HG02981 (cell line): ENCODE results near the gene LIMA1.
"Not testable (repeated sequence)": the region's sequence is repeated elsewhere in the genome, so short reads cannot be mapped to it uniquely, and the experiment has no call there.

Source experiments
- ATAC-seq: cut with Tn5 transposase; IDR thresholded peaks from one replicate; pipeline ENCODE4 v1.9.1; 2021; ENCODE audit warnings: mild to moderate bottlenecking, moderate library complexity; ENCODE audit not compliant: unreplicated experiment

Gene LIMA1

DNA sequence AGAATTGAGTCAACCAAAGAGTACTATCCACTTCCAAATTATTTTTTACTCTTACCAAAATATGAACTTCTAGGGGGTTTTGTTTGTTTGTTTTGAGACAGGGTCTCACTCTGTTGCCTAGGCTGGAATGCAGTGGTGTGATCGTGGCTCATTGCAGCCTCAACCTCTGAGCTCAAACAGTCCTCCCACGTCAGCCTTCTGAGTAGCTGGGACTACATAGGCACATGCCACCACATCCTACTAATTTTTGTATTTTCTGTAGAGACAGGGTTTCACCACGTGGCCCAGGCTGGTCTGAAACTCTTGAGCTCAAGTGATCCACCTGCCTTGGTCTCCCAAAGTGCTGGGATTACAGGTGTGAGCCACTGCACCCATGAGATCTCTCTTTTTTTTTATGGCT is 7.4 kb upstream of the LIMA1 start:
- not testable (repeated sequence) for ATAC-seq

DNA sequence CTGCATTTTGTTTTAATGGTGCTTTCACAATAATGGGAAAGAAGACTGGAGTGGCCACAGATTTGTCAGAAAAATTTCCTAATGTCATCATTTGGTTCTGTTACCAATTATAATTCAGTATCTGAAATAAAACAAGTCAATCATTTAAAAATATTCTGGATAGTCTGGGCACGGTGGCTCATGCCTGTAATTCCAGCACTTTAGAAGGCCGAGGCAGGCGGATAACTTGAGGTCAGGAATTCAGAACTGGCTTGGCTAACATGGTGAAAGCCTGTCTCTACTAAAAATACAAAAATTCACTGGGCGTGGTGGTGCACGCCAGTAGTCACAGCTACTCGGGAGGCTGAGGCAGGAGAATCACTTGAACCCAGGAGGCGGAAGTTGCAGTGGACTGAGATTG is 4.0 kb upstream of the LIMA1 start:
- ATAC-seq, result no peak

DNA sequence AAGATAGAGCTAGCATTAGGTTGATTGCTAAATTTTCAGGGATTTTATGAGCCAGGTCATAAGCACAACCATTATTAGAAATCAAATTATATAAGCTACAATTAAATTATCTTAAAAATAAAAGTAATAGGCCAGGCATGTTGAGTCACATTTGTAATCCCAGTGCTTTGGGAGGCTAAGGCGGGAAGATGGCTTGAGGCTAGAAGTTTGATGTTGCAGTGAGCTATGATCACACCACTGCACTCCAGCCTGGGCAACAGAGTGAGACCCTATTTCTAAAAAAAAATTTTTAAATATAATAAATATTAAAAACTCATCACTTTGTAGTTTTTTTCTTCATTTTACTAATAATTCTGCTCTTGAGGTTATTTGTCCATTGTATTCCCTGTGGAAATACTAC is 1.9 kb upstream of the LIMA1 start:
- ATAC-seq, result no peak

DNA sequence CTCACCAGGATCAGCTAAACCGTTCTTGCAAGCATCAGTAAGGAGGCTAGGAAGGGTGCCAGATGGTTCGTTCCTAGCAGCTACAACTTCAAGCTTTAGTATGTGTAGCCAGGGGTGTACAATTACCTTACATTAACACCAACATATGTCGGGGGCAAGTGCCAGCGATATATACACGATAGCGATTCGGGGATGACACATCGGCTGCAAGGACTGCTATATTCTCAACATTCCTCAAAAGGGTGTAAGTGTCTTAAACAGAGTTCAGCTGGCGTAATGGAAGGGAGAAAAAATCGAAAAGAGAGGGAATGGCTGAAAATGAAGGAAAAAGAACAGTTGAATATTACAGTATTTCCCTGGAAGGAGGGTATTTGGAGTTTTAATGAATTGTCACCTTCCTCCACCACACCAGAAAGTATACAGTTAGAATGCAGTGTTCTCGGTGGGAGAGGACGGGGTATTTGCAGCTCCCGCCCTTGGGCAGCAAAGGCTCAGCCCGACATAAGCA is 545 bp downstream of the LIMA1 start:
- peak; percentile 18 for ATAC-seq

DNA sequence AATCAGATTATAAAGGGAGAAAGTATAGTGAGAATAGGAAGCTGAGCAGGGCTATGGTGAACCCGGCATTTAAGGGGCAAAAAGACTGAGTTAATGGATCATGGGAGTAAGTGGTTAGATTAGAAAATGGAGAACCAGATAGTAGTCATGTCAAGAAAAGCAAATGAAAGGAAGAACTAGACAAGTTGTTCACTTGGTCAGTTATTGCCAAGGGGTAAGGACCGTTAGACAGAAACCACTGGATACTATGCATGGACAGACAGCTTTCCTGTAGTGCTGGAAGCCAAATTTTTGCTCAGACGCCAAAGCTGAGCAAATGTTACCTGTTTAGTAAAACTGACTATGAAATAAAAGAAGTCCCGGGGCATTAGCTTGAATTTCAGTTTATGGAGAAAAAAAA is 3.8 kb downstream of the LIMA1 start:
- ATAC-seq, result no peak

DNA sequence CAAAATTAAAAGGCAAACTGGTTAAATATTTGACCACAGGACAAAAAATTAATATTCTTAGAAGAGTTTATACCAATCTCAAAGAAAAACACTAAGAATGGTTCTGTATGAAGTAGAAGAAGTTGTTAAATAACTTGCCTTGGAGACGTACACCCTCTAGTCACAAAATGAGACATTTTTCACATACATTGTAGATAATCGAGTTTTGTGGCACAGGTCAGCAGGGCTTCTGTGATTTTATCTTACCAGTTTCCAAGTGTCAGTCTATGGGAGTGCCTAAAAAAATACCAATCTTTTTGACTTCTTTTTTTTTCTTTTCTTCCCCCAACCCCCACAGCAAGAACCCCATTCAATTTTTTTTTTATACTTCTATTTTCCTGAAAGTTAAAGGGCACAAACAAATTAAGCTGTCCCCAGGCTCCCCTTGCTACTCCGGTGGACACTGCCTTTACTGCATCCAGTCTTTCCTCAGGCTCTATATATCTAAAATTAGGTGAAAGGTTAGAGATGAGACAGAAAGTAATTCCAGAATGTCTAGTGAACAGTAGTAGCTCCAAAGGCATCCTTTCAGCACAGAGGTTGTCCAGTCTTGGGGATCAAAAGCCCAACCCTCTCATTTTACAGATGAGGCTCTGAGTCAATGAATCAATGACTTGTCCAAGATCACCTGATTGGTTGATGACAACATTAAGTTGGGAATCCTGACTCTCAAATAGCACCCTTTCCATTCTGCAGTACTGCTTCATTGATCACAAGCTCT is 6.2 kb downstream of the LIMA1 start:
- no peak for ATAC-seq

DNA sequence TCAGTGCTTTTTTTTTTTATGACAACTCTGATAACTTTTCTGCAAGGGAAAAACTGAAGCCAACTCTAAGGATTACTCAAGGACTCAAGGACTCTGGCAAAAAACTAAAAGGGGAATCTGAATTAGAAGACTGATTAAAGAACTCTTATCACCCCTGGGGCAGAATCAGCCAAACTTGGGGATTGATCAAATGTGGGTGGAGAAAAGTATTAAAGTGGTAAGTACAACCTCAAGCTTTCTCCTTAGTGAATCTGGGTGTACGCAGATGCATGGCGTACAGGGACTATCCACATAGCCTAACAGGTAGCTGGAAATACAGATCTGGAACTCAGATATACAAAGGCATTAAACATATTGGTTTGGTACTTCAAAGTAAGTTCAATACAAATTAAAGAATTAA is 7.3 kb downstream of the LIMA1 start:
- ATAC-seq, result no peak

DNA sequence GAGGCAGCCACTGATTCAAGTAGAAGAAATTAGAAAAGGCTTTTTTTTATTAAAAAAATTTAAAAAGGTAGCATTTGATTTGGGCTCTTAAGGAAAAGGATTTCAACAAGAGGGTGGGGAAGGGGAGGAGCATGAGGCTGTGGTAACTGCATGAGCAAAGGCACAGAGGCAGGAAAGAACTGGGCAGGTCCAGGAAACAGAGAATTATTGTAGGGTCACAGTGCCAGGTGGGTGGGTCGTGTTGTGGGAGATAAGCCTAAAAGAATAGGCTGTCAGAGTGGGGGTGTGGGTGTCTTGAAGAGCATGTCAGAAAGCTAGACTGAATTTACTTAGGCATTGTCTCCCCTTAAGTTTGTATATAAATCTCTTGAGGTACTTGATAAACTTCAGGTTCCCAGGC is 7.8 kb downstream of the LIMA1 start:
- no peak for ATAC-seq

DNA sequence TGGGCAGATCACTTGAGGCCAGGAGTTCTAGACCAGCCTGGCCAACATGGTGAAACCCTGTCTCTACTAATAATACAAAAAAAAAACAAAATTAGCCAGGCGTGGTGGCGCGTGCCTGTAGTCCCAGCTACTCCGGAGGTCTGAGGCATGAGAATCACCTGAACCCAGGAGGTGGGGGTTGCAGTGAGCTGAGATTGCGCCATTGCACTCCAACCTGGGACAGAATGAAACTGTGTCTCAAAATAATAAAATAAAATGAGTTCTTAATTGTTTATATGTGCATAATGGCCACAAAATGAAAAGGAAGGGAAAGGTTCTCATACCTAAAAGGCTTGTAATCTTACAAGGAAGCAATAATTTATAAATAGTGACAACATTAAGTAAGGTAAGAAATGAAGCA is 8.2 kb downstream of the LIMA1 start:
- ATAC-seq, result not testable (repeated sequence)

DNA sequence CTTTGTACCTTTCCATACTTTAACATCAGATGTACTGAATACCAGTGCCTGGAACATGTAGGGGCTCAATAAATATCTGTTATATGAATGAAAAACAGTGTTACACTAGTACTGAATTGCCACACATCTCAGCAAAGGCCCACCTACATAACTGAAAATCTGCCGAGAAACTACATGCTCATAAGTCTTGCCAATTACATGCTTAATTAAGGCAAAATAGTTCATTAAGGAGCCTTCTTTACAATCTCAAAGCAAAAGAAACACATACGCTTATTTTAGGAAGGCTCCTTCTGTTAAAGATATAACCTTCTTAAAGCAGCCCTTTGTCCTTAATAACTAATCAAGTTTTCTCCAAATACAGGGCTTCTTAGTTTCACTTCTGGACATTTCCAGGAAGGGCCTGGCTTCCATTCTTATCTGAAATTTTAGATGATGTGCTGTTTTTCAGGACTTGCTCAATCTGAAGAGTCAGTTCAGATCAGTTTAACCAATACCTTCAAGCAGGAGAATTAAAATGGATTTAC is 11.5 kb downstream of the LIMA1 start:
- no peak for ATAC-seq

DNA sequence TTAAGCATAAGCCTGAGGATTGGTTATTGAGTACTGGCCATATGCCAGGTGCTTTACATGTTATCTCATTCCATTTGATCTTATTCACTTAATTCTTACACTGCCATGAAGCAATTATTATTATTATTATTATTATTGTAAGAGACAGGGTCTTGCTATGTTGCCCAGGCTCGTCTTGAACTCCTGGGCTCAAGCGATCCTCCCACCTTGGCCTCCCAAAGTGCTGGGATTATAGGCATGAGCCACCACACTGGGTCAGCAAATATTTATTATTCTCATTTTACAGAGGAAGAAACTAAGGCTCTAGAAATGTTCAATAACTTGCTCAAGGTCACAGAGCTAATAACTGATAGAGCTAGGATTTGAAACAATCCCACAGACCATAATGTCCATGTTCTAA is 14.8 kb downstream of the LIMA1 start:
- ATAC-seq, result no peak

DNA sequence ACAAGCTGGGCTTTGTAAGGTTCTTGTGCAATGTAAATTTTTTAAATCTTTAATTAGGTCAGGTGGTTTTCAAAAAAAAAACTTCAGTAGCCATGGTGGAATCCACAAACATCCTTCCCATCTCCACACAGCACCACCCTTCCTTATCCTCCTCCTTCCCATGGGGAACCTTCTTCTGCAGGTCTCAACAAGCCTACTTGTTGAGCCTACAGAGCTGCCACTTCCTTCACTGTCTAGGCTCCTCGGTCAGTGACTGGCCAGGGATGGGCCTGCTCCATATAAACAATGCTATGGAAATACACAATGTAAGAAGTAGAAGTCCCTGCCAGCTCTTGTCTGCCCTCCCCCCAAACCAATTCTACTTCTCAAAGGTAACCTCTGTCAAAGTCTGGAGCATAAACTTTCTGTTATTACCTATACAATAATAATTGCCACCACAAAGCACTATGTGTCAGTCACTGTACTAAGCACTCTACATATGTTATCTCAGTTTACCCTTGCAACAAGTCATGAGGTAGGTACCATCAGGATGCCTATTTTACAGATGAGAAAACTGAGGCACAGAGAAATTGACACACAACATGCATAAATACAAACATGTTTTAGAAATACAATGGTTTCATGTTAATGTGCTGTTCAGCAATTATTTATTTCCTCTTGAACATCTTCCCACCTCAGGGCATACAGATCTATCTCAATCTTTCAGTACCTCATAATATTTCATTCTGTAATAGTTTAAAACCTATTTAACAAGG is 17.4 kb downstream of the LIMA1 start:
- no peak for ATAC-seq

DNA sequence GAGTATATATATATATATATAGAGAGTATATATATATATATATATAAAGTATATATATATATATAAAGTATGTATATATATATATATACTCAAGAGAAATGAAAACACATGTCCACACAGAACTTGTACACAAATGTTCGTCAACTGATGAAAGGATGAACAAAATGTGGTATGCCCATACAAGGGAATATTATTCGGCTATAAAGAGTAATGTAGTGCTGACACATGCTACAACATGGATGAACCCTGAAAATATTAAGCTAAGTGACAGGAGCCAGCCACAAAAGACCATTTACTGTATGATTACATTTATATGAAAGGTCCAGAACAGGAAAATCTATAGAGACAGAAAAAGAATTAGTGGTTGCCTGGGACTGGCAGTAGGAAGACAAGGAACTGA is 19.5 kb downstream of the LIMA1 start:
- ATAC-seq, result no peak

DNA sequence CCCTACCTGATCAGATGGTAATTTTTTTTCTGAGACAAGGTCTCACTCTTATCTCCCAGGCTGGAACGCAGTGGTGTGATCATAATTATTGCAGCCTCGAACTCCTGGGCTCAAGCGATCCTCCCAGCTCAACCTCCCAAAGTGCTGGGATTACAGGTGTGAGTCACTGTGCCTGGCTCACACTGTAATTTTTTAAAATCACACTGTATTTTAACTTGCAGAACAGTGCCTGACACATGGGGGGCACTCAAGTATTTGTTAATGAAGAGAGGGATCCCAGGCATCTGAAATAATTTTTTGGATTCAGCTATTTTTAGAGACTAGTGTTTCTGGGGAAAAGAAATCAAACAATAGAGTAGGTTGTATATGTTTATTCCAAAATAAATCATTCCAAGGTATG is 21.7 kb downstream of the LIMA1 start:
- no peak for ATAC-seq

DNA sequence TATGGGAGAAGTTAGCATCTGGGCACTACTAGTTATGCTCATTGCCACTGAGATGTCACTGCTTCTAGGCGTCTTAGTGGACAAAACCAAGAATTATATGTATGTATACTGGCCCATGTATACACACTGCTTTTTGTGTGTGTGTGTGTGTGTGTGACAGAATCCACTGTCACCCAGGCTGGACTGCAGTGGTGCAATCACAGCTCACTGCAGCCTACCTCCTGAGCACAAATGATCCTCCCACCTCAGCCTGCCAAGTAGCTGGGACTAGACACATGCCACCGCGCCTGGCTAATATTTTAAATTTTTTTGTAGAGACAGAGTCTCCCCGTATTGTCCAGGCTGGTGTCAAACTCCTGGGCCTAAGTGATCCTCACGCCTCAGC is 25.2 kb downstream of the LIMA1 start:
- no peak for ATAC-seq

DNA sequence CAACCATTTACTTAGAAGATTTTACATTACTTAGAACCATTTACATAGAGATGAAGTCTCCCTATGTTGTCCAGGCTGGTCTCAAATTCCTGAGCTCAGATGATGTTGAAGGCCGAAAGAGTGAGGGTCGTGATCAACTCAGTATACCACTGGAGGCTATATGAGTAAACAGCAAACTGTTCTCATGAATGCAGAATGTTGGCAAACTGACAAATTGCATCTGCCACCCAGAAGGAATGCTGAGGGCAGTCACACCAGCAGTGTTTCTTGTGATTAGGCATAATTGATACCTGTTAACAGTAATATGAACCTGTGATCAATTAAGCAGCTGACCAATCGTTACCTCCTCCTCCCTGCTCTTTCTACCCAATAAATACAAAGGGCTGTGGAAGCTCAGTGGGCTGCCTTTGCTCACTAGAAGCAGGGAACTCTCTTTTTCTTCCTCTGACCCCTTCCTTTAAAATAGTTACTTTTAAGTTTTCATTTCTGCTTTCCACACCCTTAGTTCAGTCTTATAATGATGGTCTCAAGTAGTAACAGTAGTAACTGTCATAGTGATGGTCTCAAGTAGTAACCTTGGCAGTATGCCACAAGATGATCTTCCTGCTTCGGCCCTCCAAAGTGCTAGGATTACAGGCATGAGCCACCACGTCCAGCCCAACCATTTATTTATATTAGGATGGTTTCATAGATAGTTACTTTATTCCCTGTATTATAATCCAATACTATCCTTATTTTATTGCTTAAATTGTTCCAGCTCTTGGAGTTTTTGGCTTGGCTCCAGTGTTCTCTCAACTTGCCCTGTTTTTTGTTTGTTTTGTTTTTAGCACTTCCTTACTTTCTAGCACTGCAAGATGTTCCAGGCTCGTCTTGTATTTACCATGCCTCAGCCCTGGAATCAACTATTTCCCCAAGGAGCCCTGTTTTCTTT is 25.8 kb downstream of the LIMA1 start:
- ATAC-seq, result no peak

DNA sequence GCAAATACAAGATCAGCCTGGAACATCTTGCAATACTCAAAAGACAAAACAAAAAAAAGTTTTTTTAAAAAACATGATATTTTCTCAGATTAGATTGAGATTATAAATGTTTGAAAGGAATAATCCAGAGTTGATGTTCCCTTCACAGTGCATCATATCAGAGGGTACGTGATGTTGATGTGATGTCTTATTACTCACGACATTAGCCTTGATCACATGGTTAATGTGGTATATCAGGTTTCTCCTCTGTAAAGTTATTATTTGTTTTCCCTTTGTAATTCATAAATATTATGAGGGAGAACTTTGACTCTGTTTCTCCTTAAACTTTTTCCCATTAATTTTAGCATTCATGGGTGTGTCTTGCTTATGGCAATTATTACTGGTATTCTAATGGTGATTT is 26.6 kb downstream of the LIMA1 start:
- no peak for ATAC-seq

DNA sequence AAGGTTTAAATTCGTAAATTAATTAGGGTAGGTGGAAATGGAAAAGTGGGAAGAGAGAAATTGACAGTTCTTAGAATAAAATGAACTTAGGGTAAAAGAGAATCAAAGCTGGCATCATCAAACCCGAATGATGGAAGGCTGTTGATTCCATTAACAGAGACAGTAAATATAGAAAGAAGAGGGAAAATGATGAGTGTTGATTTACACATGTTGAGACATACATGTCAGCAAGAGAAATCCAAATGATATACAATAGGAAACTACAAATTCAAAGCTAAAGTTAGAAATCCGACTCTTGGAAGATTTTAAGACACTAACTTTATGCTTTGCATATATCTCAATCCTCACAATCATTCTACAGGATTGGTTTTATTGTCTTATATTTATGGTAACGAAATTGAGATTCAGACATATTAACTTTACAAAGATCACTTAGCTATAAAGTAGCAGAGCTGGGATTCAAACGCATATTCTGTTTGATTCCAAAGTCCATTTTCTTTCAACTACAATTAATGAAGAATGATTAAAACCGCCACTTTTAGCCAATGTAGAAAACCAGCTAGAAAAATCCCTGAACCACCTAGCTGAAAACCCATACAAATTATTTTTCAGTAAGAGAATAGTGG is 30.2 kb downstream of the LIMA1 start:
- ATAC-seq, result no peak

DNA sequence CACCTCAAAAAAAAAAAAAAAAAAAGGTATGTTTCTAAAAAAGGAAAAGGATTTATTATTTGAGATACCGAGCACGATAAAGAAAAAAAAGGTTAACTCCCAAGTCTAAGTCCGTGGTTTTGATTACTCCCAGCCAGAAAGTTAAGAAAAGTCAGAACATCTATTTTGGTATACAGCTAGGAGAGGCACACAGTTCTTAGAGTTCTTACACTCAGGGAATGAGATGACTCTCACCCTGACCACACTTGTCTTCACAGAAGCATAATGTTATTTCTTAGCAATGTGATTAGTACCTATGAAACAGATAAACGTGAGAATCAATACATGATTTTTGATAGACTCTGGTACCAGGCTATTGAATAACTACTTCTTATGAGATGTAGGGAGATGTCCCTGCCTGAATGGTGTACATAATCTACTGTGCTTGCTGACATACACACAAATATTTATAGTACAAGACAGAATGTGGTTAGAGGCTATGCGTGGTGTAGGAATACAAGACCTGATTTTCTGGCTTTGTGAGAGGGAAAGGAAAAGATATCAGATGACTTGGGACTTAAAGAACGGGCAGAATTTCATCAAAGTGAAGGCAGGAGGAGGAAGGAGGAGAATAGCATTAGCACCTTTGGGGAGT is 31.6 kb downstream of the LIMA1 start:
- no peak for ATAC-seq
